GM23338 (cell line): Measurements from ENCODE around the gene WDR70. TPM values are rescaled to one million over a fixed set of nuclear protein-coding genes. Genes with fewer than 3 reads are reported as not detected.

Experiments
- ATAC-seq: fragments of 200-7000 bp; cut with Tn5 transposase; 3 replicates; pipeline ENCODE4 v1.9.1; 2020
- DNase-seq: peaks from one replicate; pipeline ENCODE4 v3.0.0-alpha.2; 2015; ENCODE audit warnings: low spot score
- H2AFZ ChIP-seq: fragments of 200-600 bp; sonication (generic); 2 replicates; pipeline ENCODE4 v1.8.0; 2016; ENCODE audit warnings: antibody characterized with exemption, mild to moderate bottlenecking, moderate library complexity
- H3F3A ChIP-seq: fragments of 200-600 bp; sonication (generic); replicated peaks from 2 replicates; pipeline ENCODE4 v1.8.0; 2017; ENCODE audit warnings: antibody characterized with exemption, mixed run types, low read depth
- H3K27ac ChIP-seq: fragments of 200-600 bp; sonication (generic); 2 replicates; pipeline ENCODE4 v1.6.1; 2016; ENCODE audit warnings: low read depth
- H3K27me3 ChIP-seq: fragments of 200-600 bp; sonication (generic); 2 replicates; pipeline ENCODE4 v1.8.0; 2016; ENCODE audit warnings: mild to moderate bottlenecking, mixed run types, moderate library complexity; ENCODE audit not compliant: insufficient read depth
- H3K36me3 ChIP-seq: fragments of 200-600 bp; sonication (generic); 2 replicates; pipeline ENCODE4 v1.8.0; 2016; ENCODE audit warnings: mild to moderate bottlenecking; ENCODE audit not compliant: insufficient read depth
- H3K4me1 ChIP-seq: fragments of 200-600 bp; sonication (generic); 2 replicates; pipeline ENCODE4 v1.8.0; 2016; ENCODE audit warnings: mild to moderate bottlenecking, moderate library complexity; ENCODE audit not compliant: insufficient read depth
- H3K4me2 ChIP-seq: fragments of 200-600 bp; sonication (generic); 2 replicates; pipeline ENCODE4 v1.7.1; 2017; ENCODE audit warnings: mixed run types
- H3K4me3 ChIP-seq: fragments of 200-600 bp; sonication (generic); 2 replicates; pipeline ENCODE4 v1.6.1; 2016; ENCODE audit warnings: mixed run types
- H3K79me2 ChIP-seq: fragments of 200-600 bp; sonication (generic); replicated peaks from 2 replicates; pipeline ENCODE4 v1.8.0; 2017; ENCODE audit warnings: mild to moderate bottlenecking; ENCODE audit not compliant: insufficient read depth
- H3K9me2 ChIP-seq: fragments of 200-600 bp; sonication (generic); 2 replicates; pipeline ENCODE4 v1.8.0; 2017; ENCODE audit not compliant: insufficient read depth
- H4K20me1 ChIP-seq: fragments of 200-600 bp; sonication (generic); replicated peaks from 2 replicates; pipeline ENCODE4 v1.8.0; 2017; ENCODE audit warnings: mild to moderate bottlenecking; ENCODE audit not compliant: insufficient read depth
- H3K27ac Mint-ChIP-seq: 2 replicates; pipeline ENCODE4 v1.8.0; 2020; ENCODE audit warnings: inconsistent platforms, mild to moderate bottlenecking, moderate library complexity, mixed read lengths
- H3K27me3 Mint-ChIP-seq: 3 replicates; pipeline ENCODE4 v1.8.0; 2022; ENCODE audit warnings: low read depth, mild to moderate bottlenecking, moderate library complexity, mixed read lengths, inconsistent platforms; ENCODE audit not compliant: insufficient read depth, poor library complexity
- H3K36me3 Mint-ChIP-seq: 3 replicates; pipeline ENCODE4 v1.8.0; 2021; ENCODE audit warnings: low read depth, mild to moderate bottlenecking, inconsistent platforms, moderate library complexity, mixed read lengths
- H3K4me1 Mint-ChIP-seq: 3 replicates; pipeline ENCODE4 v1.8.0; 2020; ENCODE audit warnings: mild to moderate bottlenecking, inconsistent platforms, mixed read lengths
- H3K4me3 Mint-ChIP-seq: 3 replicates; pipeline ENCODE4 v1.8.0; 2021; ENCODE audit warnings: moderate library complexity, mild to moderate bottlenecking, inconsistent platforms, mixed read lengths
- H3K9me3 Mint-ChIP-seq: 3 replicates; pipeline ENCODE4 v1.8.0; 2020; ENCODE audit warnings: moderate library complexity, mild to moderate bottlenecking, inconsistent platforms, mixed read lengths
- CREB1 ChIP-seq: fragments of 250-450 bp; sonication (Bioruptor Pico); IDR thresholded peaks from 2 replicates; pipeline ENCODE4 v1.5.0; 2020; ENCODE audit warnings: low read depth, mild to moderate bottlenecking, moderate library complexity
- ETS1 ChIP-seq: IDR thresholded peaks from 2 replicates; pipeline ENCODE4 v1.6.1; 2016; ENCODE audit warnings: antibody characterized with exemption
- EZH2 ChIP-seq: fragments of 200-600 bp; sonication (generic); IDR thresholded peaks from one replicate; pipeline ENCODE4 v1.8.0; 2017; ENCODE audit warnings: antibody characterized with exemption, mild to moderate bottlenecking, low read depth; ENCODE audit not compliant: unreplicated experiment
- EZH2phosphoT487 ChIP-seq: fragments of 200-600 bp; sonication (generic); IDR thresholded peaks from one replicate; pipeline ENCODE4 v1.8.1; 2018; ENCODE audit warnings: antibody characterized with exemption; ENCODE audit not compliant: unreplicated experiment
- JUNB ChIP-seq: IDR thresholded peaks from one replicate; pipeline ENCODE4 v1.6.1; 2016; ENCODE audit warnings: antibody characterized with exemption; ENCODE audit not compliant: unreplicated experiment
- NANOG ChIP-seq: IDR thresholded peaks from 2 replicates; pipeline ENCODE4 v1.6.1; 2016; ENCODE audit warnings: antibody characterized with exemption, borderline replicate concordance
- POLR2AphosphoS5 ChIP-seq: IDR thresholded peaks from 2 replicates; pipeline ENCODE4 v1.6.1; 2016; ENCODE audit warnings: antibody characterized with exemption, low read depth
- STAT1 ChIP-seq: IDR thresholded peaks from one replicate; pipeline ENCODE4 v1.6.1; 2016; ENCODE audit warnings: antibody characterized with exemption; ENCODE audit not compliant: unreplicated experiment
- ZNF331 ChIP-seq: fragments of 250-450 bp; sonication (Bioruptor Pico); IDR thresholded peaks from 2 replicates; pipeline ENCODE4 v1.5.0; 2020; ENCODE audit warnings: low read depth, mild to moderate bottlenecking, moderate library complexity
- ZNF462 ChIP-seq: fragments of 250-450 bp; sonication (Bioruptor Pico); IDR thresholded peaks from 2 replicates; pipeline ENCODE4 v1.5.0; 2020; ENCODE audit warnings: mild to moderate bottlenecking, moderate library complexity
- polyA plus RNA-seq: library from polyadenylated mRNA; unstranded; fragments of >200 nt; fragmentation: Nextera tagmentation; extraction: Ambion mirVana; gene quantifications from 2 replicates; pipeline ENCODE4 v1.2.1, GENCODE V29; 2016
- total RNA-seq: library from RNA; depleted of rRNA; stranded (reverse); fragments of >200 nt; shearing (Covaris generic); gene quantifications from 2 replicates; pipeline ENCODE4 v1.2.3, GENCODE V29; 2014
- TF ChIP-seq, protein P1 (sequence below): IDR thresholded peaks from one replicate; pipeline ENCODE4 v1.6.1; 2018; ENCODE audit warnings: antibody characterized with exemption; ENCODE audit not compliant: unreplicated experiment

Gene WDR70
- total and polyA plus RNA-seq, 2 experiments from 2014 or later = 34.9 to 86.7 TPM

DNA sequence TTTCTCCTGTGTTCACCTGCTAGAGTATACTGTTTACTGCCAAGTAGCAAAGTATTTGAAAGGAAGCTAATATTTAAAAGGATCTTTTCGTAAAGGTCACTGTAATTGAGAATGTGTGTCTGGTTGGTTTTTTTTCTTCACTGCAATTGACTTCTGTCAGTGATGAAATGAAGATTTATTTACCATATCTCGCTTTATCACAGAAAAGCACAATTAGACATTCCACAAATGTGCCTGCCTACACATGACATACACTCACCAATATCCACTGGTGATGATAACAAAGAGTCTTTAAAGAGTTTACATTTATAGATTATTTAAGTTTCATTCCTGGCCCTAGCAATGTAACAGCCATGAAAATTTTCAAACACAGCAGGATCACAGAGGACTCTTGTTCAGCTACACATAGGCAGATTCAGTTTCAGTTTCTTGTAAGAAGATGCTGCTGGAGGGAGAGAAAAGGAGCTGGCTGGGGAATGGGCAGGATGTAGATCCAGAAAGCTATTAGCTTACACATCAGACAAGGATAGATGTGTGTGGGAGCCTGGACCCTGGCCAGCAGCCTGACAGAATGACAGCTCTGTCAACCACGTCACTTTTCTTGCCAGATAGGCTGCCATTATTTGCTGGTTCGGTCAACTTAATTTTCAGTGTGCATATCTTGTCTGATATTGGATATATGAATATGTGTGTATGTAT lies 356.7 kb downstream of the WDR70 start:
- H3K27ac Mint-ChIP-seq = no peak overlapping the region
- no peak for ATAC-seq
- no peaks in the 10 kb centered on the region for H3K4me1 ChIP-seq

More for the DNA sequence above, 356.7 kb downstream of the WDR70 start:
- H4K20me1 ChIP-seq = no peaks in the 10 kb centered on the region
- Mint-ChIP-seq H3K4me3 (no peak overlapping the region), H3K27me3 (no peaks in the 10 kb centered on the region), H3K9me3 (no peaks in the 10 kb centered on the region), H3K4me1 (peaks cover 2% of the 10 kb centered on the region; the same call in 1 of the 3 replicates), H3K36me3 (no peaks in the 10 kb centered on the region)
- no peak overlapping the region for H3K4me2 ChIP-seq
- no peaks in the 10 kb centered on the region for H3K27me3 ChIP-seq
- TF ChIP-seq POLR2AphosphoS5 (no peak), EZH2 (no peak), JUNB (no peak), ZNF462 (CRISPR knock-in tag) (no peak), ZNF331 (CRISPR knock-in tag) (no peak), ETS1 (no peak), EZH2phosphoT487 (no peak), NANOG (no peak), CREB1 (CRISPR knock-in tag) (no peak), STAT1 (no peak)
- TF ChIP-seq, protein P1, sequence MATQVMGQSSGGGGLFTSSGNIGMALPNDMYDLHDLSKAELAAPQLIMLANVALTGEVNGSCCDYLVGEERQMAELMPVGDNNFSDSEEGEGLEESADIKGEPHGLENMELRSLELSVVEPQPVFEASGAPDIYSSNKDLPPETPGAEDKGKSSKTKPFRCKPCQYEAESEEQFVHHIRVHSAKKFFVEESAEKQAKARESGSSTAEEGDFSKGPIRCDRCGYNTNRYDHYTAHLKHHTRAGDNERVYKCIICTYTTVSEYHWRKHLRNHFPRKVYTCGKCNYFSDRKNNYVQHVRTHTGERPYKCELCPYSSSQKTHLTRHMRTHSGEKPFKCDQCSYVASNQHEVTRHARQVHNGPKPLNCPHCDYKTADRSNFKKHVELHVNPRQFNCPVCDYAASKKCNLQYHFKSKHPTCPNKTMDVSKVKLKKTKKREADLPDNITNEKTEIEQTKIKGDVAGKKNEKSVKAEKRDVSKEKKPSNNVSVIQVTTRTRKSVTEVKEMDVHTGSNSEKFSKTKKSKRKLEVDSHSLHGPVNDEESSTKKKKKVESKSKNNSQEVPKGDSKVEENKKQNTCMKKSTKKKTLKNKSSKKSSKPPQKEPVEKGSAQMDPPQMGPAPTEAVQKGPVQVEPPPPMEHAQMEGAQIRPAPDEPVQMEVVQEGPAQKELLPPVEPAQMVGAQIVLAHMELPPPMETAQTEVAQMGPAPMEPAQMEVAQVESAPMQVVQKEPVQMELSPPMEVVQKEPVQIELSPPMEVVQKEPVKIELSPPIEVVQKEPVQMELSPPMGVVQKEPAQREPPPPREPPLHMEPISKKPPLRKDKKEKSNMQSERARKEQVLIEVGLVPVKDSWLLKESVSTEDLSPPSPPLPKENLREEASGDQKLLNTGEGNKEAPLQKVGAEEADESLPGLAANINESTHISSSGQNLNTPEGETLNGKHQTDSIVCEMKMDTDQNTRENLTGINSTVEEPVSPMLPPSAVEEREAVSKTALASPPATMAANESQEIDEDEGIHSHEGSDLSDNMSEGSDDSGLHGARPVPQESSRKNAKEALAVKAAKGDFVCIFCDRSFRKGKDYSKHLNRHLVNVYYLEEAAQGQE = no peak
- no peak for DNase-seq
- no peaks in the 10 kb centered on the region for H3K36me3 ChIP-seq
- H3F3A ChIP-seq = no peaks in the 10 kb centered on the region
- no peaks in the 10 kb centered on the region for H3K9me2 ChIP-seq
- no peak overlapping the region for H3K27ac ChIP-seq
- no peak overlapping the region for H3K4me3 ChIP-seq
- H2AFZ ChIP-seq = no peak overlapping the region
- H3K79me2 ChIP-seq = no peaks in the 10 kb centered on the region
